Measurements from ENCODE around the gene NCAPG2.
A peak's percentile ranks its signal among the peaks of the same experiment; 100 is the strongest.
"Not testable (repeated sequence)": the region's sequence is repeated elsewhere in the genome, so short reads cannot be mapped to it uniquely, and the experiment has no call there.

Gene NCAPG2

DNA sequence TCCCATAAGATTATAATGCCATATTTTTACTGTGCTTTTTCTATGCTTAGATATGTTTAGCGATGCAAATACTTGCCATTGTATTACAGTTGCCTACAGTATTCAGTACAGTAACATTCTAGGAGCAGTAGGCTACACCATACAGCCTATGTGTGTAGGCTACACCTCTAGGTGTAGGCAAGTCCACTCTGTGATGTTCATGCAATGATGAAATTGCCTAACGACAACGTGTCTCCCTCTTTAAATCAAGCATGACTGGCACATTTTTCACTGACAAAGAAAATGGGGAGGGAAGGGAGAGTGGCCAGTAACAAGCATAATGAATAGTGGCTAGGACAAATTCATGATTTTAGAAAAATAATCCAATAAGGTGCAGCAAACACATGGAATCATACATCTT lies 1.7 kb downstream of the NCAPG2 start:
- no peak for DNase-seq (ENCODE audit: extremely low spot score)
- ChIA-PET CTCF (no interaction called here), POLR2A (no interaction called here)
- TF ChIP-seq BHLHE40 (IDR thresholded peaks at IDR 0.05; ENCODE audit: borderline replicate concordance) (no peak), FOXM1 (IDR thresholded peaks at IDR 0.05; ENCODE audit: borderline replicate concordance) (no peak)

DNA sequence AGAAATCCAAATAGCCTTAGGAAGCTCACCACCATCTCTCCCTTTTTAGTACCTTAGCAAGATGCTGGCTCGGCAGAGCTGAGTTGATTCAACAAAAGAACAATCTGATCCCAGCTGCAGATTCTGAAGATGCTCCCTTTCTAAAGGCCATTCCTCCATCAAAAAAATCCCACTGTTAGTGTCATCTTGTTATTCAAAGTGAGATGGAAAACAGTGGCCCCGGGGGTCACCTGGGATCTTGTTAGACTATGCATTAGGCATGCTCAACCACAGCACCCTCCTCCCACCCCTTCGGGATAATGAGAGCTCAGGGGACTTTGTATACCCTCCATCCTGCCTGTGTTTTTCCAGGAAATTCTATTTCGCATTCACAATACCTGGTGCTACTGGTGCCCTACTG lies 2.4 kb downstream of the NCAPG2 start:
- ChIA-PET CTCF (no interaction called here), POLR2A (no interaction called here)
- TF ChIP-seq FOXA1 (IDR thresholded peaks at IDR 0.05) (no peak), ARNT (IDR thresholded peaks at IDR 0.05) (no peak), L3MBTL2 (conservative IDR thresholded peaks at IDR 0.05) (no peak), LEF1 (IDR thresholded peaks at IDR 0.05; ENCODE audit: borderline replicate concordance) (no peak), TARDBP (IDR thresholded peaks at IDR 0.05) (no peak), CTBP1 (IDR thresholded peaks at IDR 0.05; ENCODE audit: borderline replicate concordance) (no peak), HDGF (IDR thresholded peaks at IDR 0.05; ENCODE audit: borderline replicate concordance) (no peak), ZNF384 (IDR thresholded peaks at IDR 0.05) (no peak), NFRKB (IDR thresholded peaks at IDR 0.05) (no peak), FOXM1 (IDR thresholded peaks at IDR 0.05; ENCODE audit: borderline replicate concordance) (no peak), SP1 (IDR thresholded peaks at IDR 0.05) (no peak), FOXK2 (IDR thresholded peaks at IDR 0.05) (no peak)
- DNase-seq (ENCODE audit: extremely low spot score) = no peak

DNA sequence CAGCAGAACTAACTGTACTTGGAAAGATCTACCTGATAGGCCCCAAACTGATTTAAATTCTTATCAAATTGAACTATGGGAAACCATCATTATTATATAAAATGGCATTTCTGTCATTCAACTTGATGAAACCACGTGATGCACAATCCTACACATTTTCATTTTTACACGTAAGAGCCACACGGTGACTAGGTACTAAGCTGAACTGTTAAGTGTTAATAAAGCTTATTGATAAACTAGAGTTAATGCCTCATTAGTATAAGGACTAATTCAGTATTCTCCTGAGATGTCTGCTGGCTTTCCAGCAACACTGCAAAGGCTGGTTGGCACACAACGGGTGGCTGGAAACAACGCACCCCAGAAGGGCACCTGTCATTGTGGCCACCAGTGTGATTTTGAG lies 4.6 kb downstream of the NCAPG2 start:
- TF ChIP-seq FOXA1 (IDR thresholded peaks at IDR 0.05) (no peak), ARNT (IDR thresholded peaks at IDR 0.05) (no peak), FOXK2 (IDR thresholded peaks at IDR 0.05) (no peak), FOXM1 (IDR thresholded peaks at IDR 0.05; ENCODE audit: borderline replicate concordance) (no peak), SUZ12 (IDR thresholded peaks at IDR 0.05) (no peak)
- no peak for DNase-seq (ENCODE audit: extremely low spot score)
- POLR2A ChIA-PET = no interaction called here
- CTCF ChIA-PET = no interaction called here

DNA sequence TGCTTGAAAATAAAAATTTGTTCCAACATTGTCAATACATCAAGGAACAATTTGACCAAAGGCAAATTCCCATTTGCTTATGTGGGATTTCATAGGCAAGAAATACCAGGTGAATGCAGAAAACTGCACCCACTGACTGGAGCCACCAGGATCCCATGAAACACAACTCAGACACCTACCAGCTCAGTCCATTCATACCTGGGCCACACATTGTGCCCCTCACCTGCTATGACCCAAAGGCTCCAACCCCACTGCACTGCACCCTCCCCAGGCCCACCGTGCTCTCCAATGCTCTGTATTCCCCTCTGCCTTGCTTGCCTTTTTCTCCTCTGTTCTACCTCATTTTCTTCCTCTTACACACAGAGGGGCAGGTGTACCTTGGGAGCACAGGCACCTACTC lies 5.3 kb downstream of the NCAPG2 start:
- no peak for DNase-seq (ENCODE audit: extremely low spot score)
- CTCF ChIA-PET = no interaction called here
- TF ChIP-seq ELF4 (IDR thresholded peaks at IDR 0.05) (no peak), ARNT (IDR thresholded peaks at IDR 0.05) (no peak), HDGF (IDR thresholded peaks at IDR 0.05; ENCODE audit: borderline replicate concordance) (no peak), NFRKB (IDR thresholded peaks at IDR 0.05) (no peak), SUZ12 (IDR thresholded peaks at IDR 0.05) (no peak), SP1 (IDR thresholded peaks at IDR 0.05) (no peak), FOXM1 (IDR thresholded peaks at IDR 0.05; ENCODE audit: borderline replicate concordance) (no peak), L3MBTL2 (conservative IDR thresholded peaks at IDR 0.05) (no peak), LEF1 (IDR thresholded peaks at IDR 0.05; ENCODE audit: borderline replicate concordance) (no peak), ZNF384 (IDR thresholded peaks at IDR 0.05) (no peak), BHLHE40 (IDR thresholded peaks at IDR 0.05; ENCODE audit: borderline replicate concordance) (no peak), FOXK2 (IDR thresholded peaks at IDR 0.05) (no peak), FOXA1 (IDR thresholded peaks at IDR 0.05) (no peak), CTBP1 (IDR thresholded peaks at IDR 0.05; ENCODE audit: borderline replicate concordance) (no peak)
- TF ChIP-seq, protein P1, sequence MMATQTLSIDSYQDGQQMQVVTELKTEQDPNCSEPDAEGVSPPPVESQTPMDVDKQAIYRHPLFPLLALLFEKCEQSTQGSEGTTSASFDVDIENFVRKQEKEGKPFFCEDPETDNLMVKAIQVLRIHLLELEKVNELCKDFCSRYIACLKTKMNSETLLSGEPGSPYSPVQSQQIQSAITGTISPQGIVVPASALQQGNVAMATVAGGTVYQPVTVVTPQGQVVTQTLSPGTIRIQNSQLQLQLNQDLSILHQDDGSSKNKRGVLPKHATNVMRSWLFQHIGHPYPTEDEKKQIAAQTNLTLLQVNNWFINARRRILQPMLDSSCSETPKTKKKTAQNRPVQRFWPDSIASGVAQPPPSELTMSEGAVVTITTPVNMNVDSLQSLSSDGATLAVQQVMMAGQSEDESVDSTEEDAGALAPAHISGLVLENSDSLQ (IDR thresholded peaks at IDR 0.05) = no peak
- POLR2A ChIA-PET = no interaction called here

DNA sequence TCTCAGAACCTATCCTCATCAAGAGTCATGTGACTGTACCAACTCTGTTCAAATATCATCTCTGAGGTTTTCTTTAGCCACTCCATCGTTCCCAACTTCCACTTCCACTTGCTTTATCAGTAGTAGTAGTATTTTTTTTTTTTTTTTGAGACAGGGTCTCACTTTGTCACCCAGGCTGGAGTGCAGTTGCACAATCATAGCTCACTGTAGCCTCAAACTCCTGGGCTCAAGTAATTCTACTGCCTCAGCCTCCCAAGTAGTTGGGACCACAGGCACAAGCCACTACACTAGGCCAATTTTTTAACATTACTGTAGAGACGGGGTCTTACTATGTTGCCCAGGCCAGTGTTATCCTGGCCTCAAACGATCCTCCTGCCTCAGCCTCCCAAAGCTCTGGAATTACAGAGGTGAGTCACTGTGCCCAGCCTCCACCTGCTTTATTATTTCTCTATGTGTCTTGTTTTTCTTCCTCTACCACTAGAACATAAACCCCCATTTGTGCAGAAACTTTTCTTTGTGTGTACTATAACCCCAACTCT lies 5.9 kb downstream of the NCAPG2 start:
- no peak for DNase-seq (ENCODE audit: extremely low spot score)
- ChIA-PET POLR2A (no interaction called here), CTCF (interaction anchor here (0.9 kb wide), 1 partner anchor 168 kb away, joined by 5 read pairs; no protein-coding TSS in a partner anchor)
- TF ChIP-seq FOXK2 (IDR thresholded peaks at IDR 0.05) (no peak), SP1 (IDR thresholded peaks at IDR 0.05) (no peak), ELF4 (IDR thresholded peaks at IDR 0.05) (no peak), CTBP1 (IDR thresholded peaks at IDR 0.05; ENCODE audit: borderline replicate concordance) (no peak), BHLHE40 (IDR thresholded peaks at IDR 0.05; ENCODE audit: borderline replicate concordance) (no peak), FOXM1 (IDR thresholded peaks at IDR 0.05; ENCODE audit: borderline replicate concordance) (no peak), TARDBP (IDR thresholded peaks at IDR 0.05) (no peak), ZNF384 (IDR thresholded peaks at IDR 0.05) (no peak)
- TF ChIP-seq, protein P1 (IDR thresholded peaks at IDR 0.05) = no peak

DNA sequence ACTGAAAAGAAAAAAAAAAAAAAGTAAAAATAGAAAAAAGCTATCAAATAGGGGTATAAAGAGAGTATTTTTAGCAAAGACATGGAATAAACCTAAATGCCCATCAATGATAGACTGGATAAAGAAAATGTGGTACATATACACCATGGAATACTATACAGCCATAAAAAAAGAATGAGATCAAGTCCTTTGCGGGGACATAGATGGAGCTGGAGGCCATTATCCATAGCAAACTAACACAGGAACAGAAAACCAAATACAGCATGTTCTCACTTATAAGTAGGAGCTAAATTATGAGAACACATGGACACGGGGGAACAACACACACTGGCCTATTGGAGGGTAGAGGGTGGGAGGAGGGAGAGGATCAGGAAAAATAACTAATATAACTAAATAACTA lies 7.0 kb downstream of the NCAPG2 start:
- CTCF ChIA-PET = interaction anchor here (0.6 kb wide), 1 partner anchor 1582 kb away, joined by 3 read pairs; no protein-coding TSS in a partner anchor
- DNase-seq (ENCODE audit: extremely low spot score); POLR2A ChIA-PET: not testable (repeated sequence)

DNA sequence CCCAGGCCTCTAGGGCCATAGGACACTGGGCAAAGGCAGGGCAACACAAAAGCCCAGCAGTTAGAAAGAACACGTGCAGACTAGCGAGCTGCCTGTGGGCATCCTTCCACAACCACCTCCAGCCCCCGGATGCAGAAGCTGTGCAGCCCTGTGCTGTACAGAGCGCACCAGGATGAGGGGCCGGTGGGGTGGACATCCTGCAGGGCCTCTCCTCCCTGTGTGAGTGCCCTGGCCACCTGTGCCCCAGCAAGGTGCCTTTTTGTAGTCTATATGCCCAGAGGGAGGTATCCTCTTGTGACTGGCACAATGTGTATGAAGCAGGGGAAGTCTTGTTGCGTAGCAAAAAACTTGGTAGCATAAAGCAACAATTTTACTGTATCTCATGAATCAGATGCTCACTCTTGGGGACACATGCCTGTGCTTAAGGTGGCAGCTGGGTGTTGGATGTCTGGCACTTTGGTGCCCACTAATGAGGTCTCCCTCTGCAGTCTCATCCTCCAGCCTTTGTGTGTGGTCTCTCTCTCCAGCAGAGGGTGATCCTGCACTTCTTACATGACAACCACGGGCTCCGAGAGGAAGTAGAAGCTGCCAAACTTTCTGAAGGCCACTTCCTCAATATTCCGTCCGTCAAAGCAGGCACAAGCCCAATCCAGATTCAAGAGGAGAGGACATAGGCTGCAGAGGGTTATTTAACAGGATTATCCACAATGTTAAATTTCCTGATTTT lies 8.7 kb downstream of the NCAPG2 start:
- DNase-seq (ENCODE audit: extremely low spot score) = peak; percentile 48
- no peak for TF ChIP-seq NFRKB (IDR thresholded peaks at IDR 0.05)
- no peak for TF ChIP-seq FOXK2 (IDR thresholded peaks at IDR 0.05)
- ChIA-PET CTCF (interaction anchor here (0.6 to 1.0 kb wide), 2 partner anchors 111 to 281 kb away, joined by 3 to 8 read pairs; no protein-coding TSS in a partner anchor), POLR2A (interaction anchor here (3.1 kb wide), 1 partner anchor 9 kb away, joined by 19 read pairs; the partner anchor contains the start of gene NCAPG2)

All from HEK293T (cell line).